OCI-LY7 (cell line): ENCODE data around the gene TXNIP.

Experiments
- EZH2phosphoT487 ChIP-seq: fragments of 200-600 bp; sonication (generic); IDR thresholded peaks from 2 replicates; pipeline ENCODE4 v1.6.1; 2018; ENCODE audit warnings: low read depth, borderline replicate concordance, mild to moderate bottlenecking, mixed run types, antibody characterized with exemption, low read length, moderate library complexity, mixed read lengths
- TF ChIP-seq, protein P1 (sequence below): fragments of 200-600 bp; sonication (generic); conservative IDR thresholded peaks from 2 replicates; pipeline ENCODE4 v1.5.1; 2014; ENCODE audit warnings: mild to moderate bottlenecking, antibody characterized with exemption, low read length, moderate library complexity, mixed read lengths

DNA sequence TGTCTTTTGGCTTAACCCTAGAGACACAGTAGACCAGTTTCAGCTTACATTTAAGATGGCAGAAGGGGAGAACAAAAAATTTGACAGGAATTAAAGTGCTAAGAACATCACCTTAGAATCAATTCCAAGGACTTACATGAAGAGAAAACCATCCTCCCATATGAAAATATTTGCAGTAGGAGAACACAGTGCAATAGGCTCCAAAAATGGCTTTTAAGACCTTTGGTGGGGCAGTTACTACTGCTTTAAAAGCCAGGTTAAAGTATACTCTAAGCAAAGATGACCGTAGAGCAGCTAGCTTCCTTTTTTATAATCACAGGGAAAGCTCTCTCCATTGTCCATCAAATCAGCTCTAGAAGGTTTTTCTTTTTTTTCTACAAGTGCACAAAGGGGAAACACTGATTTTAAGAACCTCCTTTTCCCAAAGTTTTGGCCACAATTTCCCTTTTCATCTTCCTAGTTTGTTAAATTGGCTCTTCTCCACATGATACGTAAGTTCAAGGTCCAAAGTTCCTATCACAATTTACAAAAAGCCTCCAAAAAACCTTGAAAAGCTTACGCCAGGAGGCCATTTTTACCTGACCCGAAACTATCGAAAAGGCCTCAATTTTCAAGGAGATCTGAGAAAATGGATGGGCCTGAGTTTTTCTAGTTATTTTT, 3.3 kb downstream of the TXNIP start:
- TF ChIP-seq, protein P1, sequence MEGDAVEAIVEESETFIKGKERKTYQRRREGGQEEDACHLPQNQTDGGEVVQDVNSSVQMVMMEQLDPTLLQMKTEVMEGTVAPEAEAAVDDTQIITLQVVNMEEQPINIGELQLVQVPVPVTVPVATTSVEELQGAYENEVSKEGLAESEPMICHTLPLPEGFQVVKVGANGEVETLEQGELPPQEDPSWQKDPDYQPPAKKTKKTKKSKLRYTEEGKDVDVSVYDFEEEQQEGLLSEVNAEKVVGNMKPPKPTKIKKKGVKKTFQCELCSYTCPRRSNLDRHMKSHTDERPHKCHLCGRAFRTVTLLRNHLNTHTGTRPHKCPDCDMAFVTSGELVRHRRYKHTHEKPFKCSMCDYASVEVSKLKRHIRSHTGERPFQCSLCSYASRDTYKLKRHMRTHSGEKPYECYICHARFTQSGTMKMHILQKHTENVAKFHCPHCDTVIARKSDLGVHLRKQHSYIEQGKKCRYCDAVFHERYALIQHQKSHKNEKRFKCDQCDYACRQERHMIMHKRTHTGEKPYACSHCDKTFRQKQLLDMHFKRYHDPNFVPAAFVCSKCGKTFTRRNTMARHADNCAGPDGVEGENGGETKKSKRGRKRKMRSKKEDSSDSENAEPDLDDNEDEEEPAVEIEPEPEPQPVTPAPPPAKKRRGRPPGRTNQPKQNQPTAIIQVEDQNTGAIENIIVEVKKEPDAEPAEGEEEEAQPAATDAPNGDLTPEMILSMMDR = no peak
- no peak for TF ChIP-seq EZH2phosphoT487
